ENCODE data around the gene TUBGCP2.

GRCh38 chr10:133347710-133348517, 39.2 kb upstream of the TUBGCP2 start:
- TF ChIP-seq FOXK2 (IDR thresholded peaks at IDR 0.05) (no peak), BHLHE40 (IDR thresholded peaks at IDR 0.05; ENCODE audit: borderline replicate concordance) (no peak), SP1 (IDR thresholded peaks at IDR 0.05) (no peak), FOXM1 (IDR thresholded peaks at IDR 0.05; ENCODE audit: borderline replicate concordance) (no peak)
